Fibroblast of upper back skin (primary cell): Measurements from ENCODE around the gene PIAS4.

Experiments used
- DNase-seq: peaks from one replicate; pipeline ENCODE4 v3.0.0-alpha.2; 2013

PIAS4 gene

DNA sequence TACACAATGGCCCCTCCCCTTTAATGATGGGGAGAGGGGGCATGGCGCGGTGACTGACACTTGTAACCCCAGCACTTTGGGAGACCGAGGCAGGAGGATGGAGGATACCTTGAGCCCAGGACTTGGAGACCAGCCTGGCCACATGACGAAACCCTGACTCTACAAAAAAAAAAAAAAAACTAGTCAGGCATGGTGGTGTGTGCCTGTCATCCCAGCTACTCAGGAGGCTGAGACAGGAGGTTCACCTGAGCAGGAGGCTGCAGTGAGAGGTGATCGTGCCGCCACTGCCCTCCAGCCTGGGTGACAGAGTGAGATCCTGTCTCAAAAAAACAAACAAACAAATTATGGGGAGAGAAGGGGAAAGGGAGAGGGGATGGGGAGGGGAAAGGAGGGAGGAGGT is 72.9 kb downstream of the PIAS4 start:
- DNase-seq: no peak

DNA sequence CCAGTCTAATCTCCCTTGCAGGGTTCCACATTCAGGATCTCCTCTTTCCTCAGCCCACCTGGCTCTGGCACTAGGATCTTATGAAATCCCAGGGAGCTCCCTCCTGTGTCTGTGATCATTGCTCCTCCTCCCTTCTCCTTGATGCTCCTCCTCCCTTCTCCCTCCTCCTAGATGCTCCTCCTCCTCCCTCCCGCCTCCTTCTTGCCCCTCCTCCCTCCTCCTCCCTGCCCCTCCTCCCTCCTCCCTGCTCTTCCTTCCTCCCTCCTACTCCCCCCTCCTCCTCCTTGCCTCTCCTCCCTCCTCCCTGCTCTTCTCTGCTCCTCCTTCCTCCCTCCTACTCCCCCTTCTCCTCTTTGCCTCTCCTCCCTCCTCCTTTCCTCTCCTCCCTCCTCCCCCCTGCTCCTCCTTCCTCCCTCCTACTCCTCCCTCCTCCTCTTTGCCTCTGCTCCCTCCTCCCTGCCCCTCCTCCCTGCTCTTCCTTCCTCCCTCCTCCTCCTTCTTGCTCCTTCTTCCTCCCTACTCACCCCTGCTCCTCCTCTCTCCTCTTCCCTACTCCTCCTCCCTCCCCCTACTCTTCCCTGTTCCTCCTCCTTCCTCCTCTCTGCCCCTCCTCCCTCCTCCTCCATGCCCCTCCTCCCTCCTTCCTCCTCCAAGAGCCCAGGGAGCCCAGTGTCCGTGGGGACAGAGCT is 74.0 kb downstream of the PIAS4 start:
- DNase-seq: no peak

GRCh38 chr19:4082172-4082571 is 74.6 kb downstream of the PIAS4 start:
- DNase-seq: no peak

GRCh38 chr19:4083677-4084546 is 76.4 kb downstream of the PIAS4 start:
- no peak for DNase-seq

GRCh38 chr19:4084547-4084877 is 77.0 kb downstream of the PIAS4 start:
- no peak for DNase-seq

- DNase-seq: no peak
Observed at GRCh38 chr19:4086411-4086867, 78.9 kb downstream of the PIAS4 start.

DNA sequence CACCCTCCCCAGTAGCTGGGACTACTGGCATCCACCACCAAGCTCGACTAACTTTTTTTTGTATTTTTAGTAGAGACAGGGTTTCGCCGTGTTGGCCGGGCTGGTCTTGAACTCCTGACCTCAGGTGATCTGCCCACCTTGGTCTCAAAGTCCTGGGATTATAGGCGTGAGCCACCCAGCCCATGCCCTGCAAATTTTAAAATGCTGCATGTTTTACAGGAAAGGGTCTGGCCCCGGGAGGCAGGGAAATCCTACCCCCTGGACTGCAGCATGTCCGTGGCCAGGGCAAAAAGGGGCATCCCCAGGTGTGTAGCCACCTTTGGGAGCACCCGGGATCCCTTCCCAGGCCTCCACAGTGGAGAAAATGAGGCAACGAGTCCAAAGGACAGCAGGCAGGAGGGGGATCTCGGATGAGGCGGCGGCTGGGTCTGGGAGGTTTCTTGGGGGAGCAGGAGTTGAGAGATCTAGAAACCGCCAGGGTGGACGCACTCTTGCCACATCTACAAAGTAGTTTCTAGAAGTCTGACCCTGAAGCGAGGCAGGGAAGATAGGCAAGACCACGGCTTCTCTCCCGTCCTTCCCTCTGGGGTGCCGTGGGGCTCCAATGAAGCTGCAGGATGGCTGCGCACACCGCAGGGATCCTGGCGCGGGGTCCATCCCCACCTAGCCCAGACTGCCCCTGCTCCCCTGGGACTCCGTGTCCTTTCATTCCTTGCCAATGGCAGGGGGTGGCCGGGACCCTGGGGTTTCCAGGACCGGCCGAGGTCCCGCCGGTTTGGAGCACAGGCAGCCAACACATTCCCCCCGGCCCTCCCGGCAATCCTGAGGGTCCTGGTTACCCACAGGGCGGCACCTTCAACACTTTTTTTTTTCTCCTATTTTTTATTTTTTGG is 80.5 kb downstream of the PIAS4 start:
- no peak for DNase-seq

DNA sequence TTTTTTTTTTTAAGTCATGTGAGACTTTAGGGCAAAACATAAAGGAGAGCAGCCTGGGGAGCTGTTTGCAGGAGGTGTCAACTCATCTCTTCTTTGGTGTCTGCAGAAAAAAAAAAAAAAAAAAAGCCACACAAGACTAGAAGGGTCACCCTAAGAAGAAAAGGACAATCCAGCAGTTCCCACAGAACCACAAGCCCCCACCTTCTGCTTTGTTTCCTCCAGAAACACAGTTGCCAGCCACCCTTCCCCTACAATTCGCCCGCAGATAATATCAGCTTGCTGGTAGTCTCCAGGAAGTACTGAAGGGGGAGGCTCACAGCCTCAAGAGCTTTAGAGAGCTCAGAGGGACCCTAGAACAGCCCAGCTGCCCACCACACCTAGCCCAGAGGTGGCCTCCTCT is 81.4 kb downstream of the PIAS4 start:
- DNase-seq: no peak
